HG03066 (cell line): ENCODE data around the gene COX7B2.

ENCODE experiments used
- ATAC-seq: cut with Tn5 transposase; IDR thresholded peaks from one replicate; pipeline ENCODE4 v1.9.1; 2021; ENCODE audit warnings: low read depth; ENCODE audit not compliant: unreplicated experiment

Gene COX7B2

GRCh38 chr4:46765465-46765864 lies 143.6 kb downstream of the COX7B2 start:
- ATAC-seq: no peak

DNA sequence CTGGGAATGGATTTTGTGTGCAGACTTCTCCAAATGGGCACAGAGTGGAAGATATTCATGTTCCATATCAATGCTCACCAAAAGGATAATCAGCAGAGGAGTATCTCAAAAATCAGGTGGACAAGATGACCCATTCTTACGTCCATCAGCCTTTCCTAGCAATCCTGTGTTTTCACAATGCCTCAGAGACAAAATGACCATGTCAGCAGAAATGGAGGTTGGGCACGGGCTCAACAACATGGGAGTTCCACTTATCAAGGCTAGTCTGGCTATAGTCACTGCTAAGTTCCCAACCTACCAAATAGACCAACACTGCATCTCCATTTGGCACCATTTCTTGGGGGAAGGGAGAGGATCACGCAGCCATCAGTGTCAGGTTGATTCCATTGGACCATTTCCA lies 179.0 kb downstream of the COX7B2 start:
- ATAC-seq: no peak

DNA sequence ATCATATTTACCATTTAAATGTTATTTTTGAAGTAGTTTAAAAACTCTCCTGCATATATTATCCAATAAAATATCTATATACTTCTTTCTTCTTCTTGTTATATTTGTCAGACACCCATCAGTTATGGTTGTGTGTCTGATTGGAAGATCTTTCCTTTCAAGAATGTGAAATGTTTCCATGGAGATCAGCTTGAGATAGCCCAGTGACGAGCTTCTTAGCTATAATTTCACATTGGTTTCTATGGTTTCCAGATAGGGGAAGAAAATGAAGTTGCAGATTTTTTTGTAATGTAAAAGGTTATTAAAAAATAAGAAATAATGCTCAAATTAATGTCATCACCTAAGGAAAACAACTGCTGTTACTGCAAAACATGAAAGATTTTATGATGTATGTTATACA lies 189.0 kb downstream of the COX7B2 start:
- ATAC-seq: no peak

GRCh38 chr4:46717950-46718349 lies 191.1 kb downstream of the COX7B2 start:
- no peak for ATAC-seq

DNA sequence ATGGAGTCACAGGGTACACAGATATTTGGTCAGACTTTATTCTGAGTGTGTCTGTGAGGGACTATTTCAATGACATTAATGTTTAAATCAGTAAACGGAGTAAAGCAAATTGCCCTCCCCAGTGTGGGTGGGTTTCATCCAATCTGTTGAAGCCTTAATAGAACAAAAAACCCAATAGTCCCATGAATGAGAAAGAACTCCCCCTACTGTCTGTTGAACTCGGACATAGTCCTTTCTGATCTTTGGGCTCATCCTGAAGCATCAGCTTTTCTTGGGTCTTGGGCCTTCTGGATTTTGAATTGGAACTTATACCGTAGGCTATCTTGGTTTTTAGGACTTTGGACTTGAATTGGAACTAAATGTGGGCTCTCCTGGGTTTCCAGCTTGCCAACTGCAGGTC lies 193.6 kb downstream of the COX7B2 start:
- ATAC-seq: no peak

DNA sequence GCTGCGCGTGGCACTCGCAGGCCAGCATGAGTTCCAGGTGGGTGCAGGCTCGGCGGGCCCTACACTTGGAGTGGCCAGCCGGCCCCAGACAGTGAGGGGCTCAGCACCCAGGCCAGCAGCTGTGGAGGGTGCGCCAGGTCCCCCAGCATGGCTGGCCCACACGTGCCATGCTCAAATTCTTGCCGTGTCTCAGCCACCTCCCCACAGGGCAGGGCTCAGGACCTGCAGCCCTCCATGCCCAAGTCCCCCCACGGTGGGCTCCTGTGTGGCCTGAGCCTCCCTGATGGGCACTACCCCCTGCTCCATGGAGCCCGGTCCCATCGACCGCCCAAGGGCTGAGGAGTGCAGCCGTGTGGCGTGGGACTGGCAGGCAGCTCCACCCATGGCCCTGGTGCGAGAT lies 210.2 kb downstream of the COX7B2 start:
- ATAC-seq: no peak
